Endodermal cell (in vitro differentiated cells): ENCODE results near the gene BSCL2. TPM values are rescaled to one million over a fixed set of nuclear protein-coding genes. Genes with fewer than 3 reads are reported as not detected.

Source experiments
- DNase-seq: peaks from one replicate; pipeline ENCODE4 v3.0.0-alpha.2; 2017
- H3K27ac ChIP-seq: 2 replicates; pipeline ENCODE4 v1.5.1; 2013; ENCODE audit warnings: mild to moderate bottlenecking, low read depth, low read length, moderate library complexity
- H3K27me3 ChIP-seq: 2 replicates; pipeline ENCODE4 v1.6.1; 2013; ENCODE audit warnings: mild to moderate bottlenecking, low read length, moderate library complexity; ENCODE audit not compliant: insufficient read depth, control insufficient read depth, poor library complexity, severe bottlenecking
- H3K36me3 ChIP-seq: 2 replicates; pipeline ENCODE4 v1.7.0; 2013; ENCODE audit warnings: mild to moderate bottlenecking, low read length, moderate library complexity; ENCODE audit not compliant: control insufficient read depth, insufficient read depth
- H3K4me1 ChIP-seq: one replicate; pipeline ENCODE4 v1.7.0; 2013; ENCODE audit warnings: low read length; ENCODE audit not compliant: control insufficient read depth, insufficient read depth
- H3K4me3 ChIP-seq: 2 replicates; pipeline ENCODE4 v1.5.1; 2013; ENCODE audit warnings: mild to moderate bottlenecking, low read length, moderate library complexity
- H3K9ac ChIP-seq: 2 replicates; pipeline ENCODE4 v1.6.1; 2013; ENCODE audit warnings: mild to moderate bottlenecking, low read length, moderate library complexity; ENCODE audit not compliant: poor library complexity, severe bottlenecking; ENCODE audit errors: extremely low read depth
- H3K9me3 ChIP-seq: 2 replicates; pipeline ENCODE4 v1.6.1; 2013; ENCODE audit warnings: mild to moderate bottlenecking, low read length, moderate library complexity; ENCODE audit not compliant: control insufficient read depth
- H3K27ac Mint-ChIP-seq: 2 replicates; pipeline ENCODE4 v1.8.0; 2020; ENCODE audit warnings: mixed read lengths
- H3K27me3 Mint-ChIP-seq: 2 replicates; pipeline ENCODE4 v1.8.0; 2021; ENCODE audit warnings: mild to moderate bottlenecking, mixed read lengths; ENCODE audit not compliant: insufficient read depth
- H3K36me3 Mint-ChIP-seq: 2 replicates; pipeline ENCODE4 v1.8.0; 2020; ENCODE audit warnings: low read depth, mixed read lengths
- H3K4me1 Mint-ChIP-seq: 2 replicates; pipeline ENCODE4 v1.8.0; 2020; ENCODE audit warnings: mixed read lengths
- H3K4me3 Mint-ChIP-seq: 2 replicates; pipeline ENCODE4 v1.8.0; 2020; ENCODE audit warnings: mild to moderate bottlenecking, moderate library complexity, mixed read lengths
- H3K9me3 Mint-ChIP-seq: 2 replicates; pipeline ENCODE4 v1.8.0; 2020; ENCODE audit warnings: mild to moderate bottlenecking, mixed read lengths
- CTCF ChIP-seq: fragments of 200-600 bp; sonication (generic); conservative IDR thresholded peaks from 2 replicates; pipeline ENCODE4 v1.5.0; 2021; ENCODE audit warnings: antibody characterized with exemption, mild to moderate bottlenecking
- WGBS, 2 experiments: methylation state at CpG; one replicate each; pipeline versions ENCODE4 v1.1.5 to v1.1.7; 2013; ENCODE audit warnings: missing lambda C conversion rate in 2 of 2, mixed read lengths in 1 of 2; ENCODE audit not compliant: insufficient coverage in 1 of 2, insufficient read length in 1 of 2; 5-methylcytosine and 5-hydroxymethylcytosine counted together
- total RNA-seq, 2 donors: library from RNA; stranded (reverse); fragmentation: NEBNext Ultra II Directional in 1 of 2; extraction: Animal tissue kit (Norgen Biotek cat#: 25700) in 1 of 2; gene quantifications; 2 replicates in 1 of 2; 3 replicates in 1 of 2; pipeline ENCODE4 v1.2.1, GENCODE V29; 2021

Gene BSCL2
- total RNA-seq, 2 donors from 2014 or later, result 68.6 to 77.2 TPM

GRCh38 chr11:62665599-62666258 lies 41.5 kb downstream of the BSCL2 start:
- peaks cover 20% of the 10 kb centered on the region for H3K4me1 Mint-ChIP-seq
- H3K4me3 Mint-ChIP-seq, result peak overlapping the region; percentile 98
- H3K36me3 ChIP-seq, result peaks cover 25% of the 10 kb centered on the region
- DNase-seq, result peak; percentile 60
- no peaks in the 10 kb centered on the region for H3K9me3 Mint-ChIP-seq
- no peak for TF ChIP-seq CTCF
- H3K9me3 ChIP-seq, result no peaks in the 10 kb centered on the region
- no peaks in the 10 kb centered on the region for H3K27me3 Mint-ChIP-seq
- no peaks in the 10 kb centered on the region for H3K27me3 ChIP-seq
- H3K9ac ChIP-seq, result peak overlapping the region; percentile 91
- H3K27ac ChIP-seq, result peak overlapping the region; percentile 61
- peak overlapping the region; percentile 91 for H3K4me3 ChIP-seq
- no peaks in the 10 kb centered on the region for H3K4me1 ChIP-seq
- 4 to 5% methylated on average over 25 to 39 of the region's 39 CpGs for WGBS, 2 experiments
- peak overlapping the region; percentile 97 for H3K27ac Mint-ChIP-seq
- peaks cover 31% of the 10 kb centered on the region for H3K36me3 Mint-ChIP-seq

- Mint-ChIP-seq H3K4me3 (peak within 1 kb of the TSS; percentile 98), H3K4me1 (peaks cover 19% of the 10 kb centered on the region), H3K27me3 (no peaks in the 10 kb centered on the region), H3K36me3 (peaks cover 34% of the 10 kb centered on the region), H3K27ac (peak within 1 kb of the TSS; percentile 97), H3K9me3 (no peaks in the 10 kb centered on the region)
- no peaks in the 10 kb centered on the region for H3K9me3 ChIP-seq
- H3K27ac ChIP-seq, result peak within 1 kb of the TSS; percentile 87
- no peak for TF ChIP-seq CTCF
- peak; percentile 98 for DNase-seq
- H3K27me3 ChIP-seq, result no peaks in the 10 kb centered on the region
- H3K4me1 ChIP-seq, result no peaks in the 10 kb centered on the region
- peak within 1 kb of the TSS; percentile 91 for H3K9ac ChIP-seq
- H3K4me3 ChIP-seq, result peak within 1 kb of the TSS; percentile 91
- WGBS, 2 experiments, result 0 to 1% methylated on average over 23 to 47 of the region's 47 CpGs
- peaks cover 25% of the 10 kb centered on the region for H3K36me3 ChIP-seq
These were observed 42.1 kb downstream of the BSCL2 start, which contains the start of the genes C11orf98 and CSKMT for GRCh38 chr11:62665075-62665598. TSS of gene C11orf98 (minus strand) at chr11:62665210. CDS start at chr11:62665169, 41 bp downstream. TSS of gene CSKMT (plus strand) at chr11:62665312. CDS start at chr11:62665880, 568 bp downstream.

- peak overlapping the region; percentile 91 for H3K4me3 ChIP-seq
- Mint-ChIP-seq H3K4me1 (peaks cover 15% of the 10 kb centered on the region), H3K36me3 (peaks cover 34% of the 10 kb centered on the region), H3K27ac (peak overlapping the region; percentile 97), H3K9me3 (no peaks in the 10 kb centered on the region), H3K27me3 (no peaks in the 10 kb centered on the region), H3K4me3 (peak overlapping the region; percentile 98)
- H3K9ac ChIP-seq, result peak overlapping the region; percentile 91
- no peak for TF ChIP-seq CTCF
- H3K9me3 ChIP-seq, result no peaks in the 10 kb centered on the region
- peak; percentile 88 for DNase-seq
- H3K36me3 ChIP-seq, result peaks cover 25% of the 10 kb centered on the region
- H3K27me3 ChIP-seq, result no peaks in the 10 kb centered on the region
- H3K27ac ChIP-seq, result peak overlapping the region; percentile 87
- WGBS, 2 experiments, result 2% methylated on average over 28 to 36 of the region's 36 CpGs
- no peaks in the 10 kb centered on the region for H3K4me1 ChIP-seq
These were observed 42.7 kb downstream of the BSCL2 start for GRCh38 chr11:62664405-62665074.
